HG03460 (cell line): Measurements from ENCODE around the gene MACC1.

ENCODE experiments used
- ATAC-seq: cut with Tn5 transposase; IDR thresholded peaks from one replicate; pipeline ENCODE4 v1.9.1; 2021; ENCODE audit not compliant: unreplicated experiment

MACC1 gene, protein sequence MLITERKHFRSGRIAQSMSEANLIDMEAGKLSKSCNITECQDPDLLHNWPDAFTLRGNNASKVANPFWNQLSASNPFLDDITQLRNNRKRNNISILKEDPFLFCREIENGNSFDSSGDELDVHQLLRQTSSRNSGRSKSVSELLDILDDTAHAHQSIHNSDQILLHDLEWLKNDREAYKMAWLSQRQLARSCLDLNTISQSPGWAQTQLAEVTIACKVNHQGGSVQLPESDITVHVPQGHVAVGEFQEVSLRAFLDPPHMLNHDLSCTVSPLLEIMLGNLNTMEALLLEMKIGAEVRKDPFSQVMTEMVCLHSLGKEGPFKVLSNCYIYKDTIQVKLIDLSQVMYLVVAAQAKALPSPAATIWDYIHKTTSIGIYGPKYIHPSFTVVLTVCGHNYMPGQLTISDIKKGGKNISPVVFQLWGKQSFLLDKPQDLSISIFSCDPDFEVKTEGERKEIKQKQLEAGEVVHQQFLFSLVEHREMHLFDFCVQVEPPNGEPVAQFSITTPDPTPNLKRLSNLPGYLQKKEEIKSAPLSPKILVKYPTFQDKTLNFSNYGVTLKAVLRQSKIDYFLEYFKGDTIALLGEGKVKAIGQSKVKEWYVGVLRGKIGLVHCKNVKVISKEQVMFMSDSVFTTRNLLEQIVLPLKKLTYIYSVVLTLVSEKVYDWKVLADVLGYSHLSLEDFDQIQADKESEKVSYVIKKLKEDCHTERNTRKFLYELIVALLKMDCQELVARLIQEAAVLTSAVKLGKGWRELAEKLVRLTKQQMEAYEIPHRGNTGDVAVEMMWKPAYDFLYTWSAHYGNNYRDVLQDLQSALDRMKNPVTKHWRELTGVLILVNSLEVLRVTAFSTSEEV

DNA sequence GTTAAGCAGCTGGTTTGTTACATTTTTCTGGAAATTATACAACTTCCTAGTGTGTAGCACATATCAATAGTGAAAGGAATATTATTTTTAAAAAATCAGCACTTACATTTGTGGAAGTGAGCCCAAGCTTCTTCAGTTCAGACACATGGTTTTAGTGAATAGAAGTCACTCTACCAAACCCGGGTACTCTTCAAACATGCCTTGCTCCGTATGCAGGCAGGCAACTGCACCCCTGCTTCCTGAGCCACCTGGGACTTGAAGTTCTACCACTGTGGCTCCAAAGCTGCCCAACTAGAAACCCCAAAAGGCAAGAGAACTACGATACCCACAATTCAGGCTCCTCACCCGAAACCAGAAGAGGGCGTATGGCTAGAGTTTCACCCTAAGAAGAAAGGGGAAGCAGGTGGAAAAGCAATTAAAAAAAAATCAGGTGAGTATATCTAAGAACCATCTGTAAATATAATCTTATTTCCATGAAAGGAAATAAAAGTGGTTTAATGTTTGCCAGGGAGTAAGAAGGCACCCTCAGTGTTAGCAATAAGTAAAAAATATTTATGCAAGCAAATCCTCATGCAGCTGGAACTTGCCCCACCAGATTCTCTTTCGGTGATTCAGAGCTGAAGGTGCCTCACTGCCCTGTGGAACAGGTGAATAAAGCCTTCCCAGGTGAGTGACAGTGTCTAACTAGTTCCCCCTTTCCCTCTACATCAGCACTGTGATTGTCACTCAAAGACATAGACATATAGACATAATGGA lies at the start of gene MACC1:
Gene MACC1, minus strand, starts transcription at position 192 of the 756 bp plus-strand sequence. CDS start 55,522 bp downstream, outside the sequence.
- ATAC-seq: peak; percentile 44

DNA sequence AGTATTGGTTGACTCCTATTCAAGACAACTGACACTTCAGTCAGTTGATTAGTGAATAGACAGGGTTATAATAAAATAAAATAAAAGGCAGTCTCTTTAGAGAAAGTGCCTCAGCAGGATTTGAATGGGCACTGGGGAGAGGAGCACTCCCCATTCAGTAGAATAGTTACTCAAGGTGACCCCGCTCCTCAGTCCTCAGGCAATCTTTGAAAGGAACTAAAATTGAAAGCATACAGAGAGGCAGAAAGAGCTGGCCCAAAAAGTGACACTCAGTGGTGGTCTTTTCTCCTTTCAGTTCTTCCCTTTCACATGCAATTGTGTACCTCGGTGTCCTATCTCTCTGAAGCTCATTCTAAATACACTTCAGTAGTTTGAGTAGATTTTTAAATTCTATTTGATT lies 47.4 kb upstream of the MACC1 start:
- ATAC-seq: no peak

DNA sequence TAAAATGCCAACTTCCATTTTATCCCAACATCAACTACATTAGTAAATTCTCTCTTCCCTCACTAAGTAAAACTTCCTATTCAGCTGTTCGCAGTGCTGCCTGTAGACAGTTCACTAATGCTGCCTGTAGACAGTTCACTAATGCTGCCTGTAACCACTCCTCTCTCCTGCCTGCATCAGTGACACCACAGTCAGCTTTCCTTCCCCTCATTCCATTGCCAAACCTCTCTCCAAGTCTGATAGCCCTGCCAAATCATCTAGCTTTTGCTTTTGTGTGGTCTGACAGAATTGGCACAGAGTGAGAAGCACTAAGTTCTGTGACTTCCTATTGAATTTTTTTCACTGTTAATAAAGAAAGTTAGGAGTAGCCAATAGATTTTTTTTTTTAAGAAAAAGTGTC lies 43.0 kb upstream of the MACC1 start:
- ATAC-seq: no peak

DNA sequence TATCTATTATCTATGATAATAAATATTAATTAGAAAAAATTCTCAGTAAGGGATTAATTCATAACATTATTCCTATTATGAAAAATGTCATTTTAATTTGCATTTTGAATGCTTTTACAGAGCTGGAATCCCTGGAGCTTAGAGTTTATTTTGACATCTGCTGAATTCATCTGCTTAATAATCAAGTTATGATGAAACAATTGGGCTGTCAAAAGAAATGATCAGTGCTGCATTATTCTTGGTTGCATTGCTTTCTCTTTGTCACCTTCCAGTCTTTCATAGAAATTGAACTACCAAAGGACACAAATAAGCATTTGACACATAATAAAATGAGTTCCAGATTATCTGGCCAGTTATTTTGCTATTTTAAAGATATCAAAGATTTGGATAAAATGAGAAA lies 40.0 kb upstream of the MACC1 start:
- no peak for ATAC-seq

DNA sequence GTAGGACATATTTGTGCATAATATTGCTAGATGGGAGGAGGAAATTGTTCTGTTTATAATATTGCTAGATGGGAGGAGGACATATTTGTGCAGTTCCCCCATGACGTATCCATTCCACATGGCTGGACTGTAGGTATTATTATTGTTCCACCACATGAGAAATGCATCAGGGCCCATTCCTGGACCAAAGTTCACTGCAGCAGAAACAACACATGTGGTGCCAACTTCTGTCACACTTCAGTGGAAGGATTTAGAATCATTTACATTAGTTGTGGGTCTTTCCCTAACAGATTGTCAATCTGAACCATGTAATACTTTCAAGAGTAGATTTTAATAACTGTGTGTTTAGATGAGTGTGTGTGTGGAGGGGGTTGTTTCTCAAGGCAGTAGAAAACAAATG lies 32.7 kb upstream of the MACC1 start:
- ATAC-seq: no peak

DNA sequence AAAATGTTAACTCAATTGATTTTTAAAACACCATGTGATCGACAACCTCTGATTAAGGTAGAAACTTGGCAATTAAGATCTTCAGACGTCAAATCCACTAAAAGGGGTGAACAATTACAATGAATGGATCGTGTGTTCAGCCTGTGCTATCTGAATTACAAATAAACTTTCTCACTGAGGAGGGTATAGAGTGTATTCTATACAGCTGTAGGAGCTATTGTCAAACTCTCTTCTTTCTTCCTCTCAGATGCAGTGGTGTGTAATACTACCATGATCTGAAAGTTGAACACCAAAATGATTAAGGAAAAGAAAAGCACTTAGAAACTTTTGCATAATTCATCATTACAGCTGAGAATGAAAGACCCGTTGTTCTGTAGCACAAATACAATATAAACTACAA lies 32.2 kb upstream of the MACC1 start:
- no peak for ATAC-seq

DNA sequence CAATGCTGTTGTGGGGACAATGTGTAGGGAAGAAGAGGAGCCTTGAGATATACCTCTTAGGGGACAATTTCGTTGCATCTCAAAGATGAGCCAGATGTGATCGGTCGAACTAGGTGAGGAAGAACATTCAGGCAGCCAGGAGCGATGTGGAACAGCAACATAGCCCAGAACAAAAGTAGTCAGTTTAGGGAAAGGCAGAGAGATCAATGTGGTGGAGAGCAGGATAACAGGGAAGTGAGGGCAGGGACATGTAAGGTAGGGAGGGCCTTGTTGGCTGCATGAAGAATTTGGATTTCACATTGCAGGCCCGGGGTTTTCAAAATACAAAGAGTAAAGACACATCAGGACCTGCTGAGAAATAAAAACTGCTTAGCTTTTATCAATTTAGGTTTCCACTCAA lies 29.1 kb upstream of the MACC1 start:
- ATAC-seq: no peak

DNA sequence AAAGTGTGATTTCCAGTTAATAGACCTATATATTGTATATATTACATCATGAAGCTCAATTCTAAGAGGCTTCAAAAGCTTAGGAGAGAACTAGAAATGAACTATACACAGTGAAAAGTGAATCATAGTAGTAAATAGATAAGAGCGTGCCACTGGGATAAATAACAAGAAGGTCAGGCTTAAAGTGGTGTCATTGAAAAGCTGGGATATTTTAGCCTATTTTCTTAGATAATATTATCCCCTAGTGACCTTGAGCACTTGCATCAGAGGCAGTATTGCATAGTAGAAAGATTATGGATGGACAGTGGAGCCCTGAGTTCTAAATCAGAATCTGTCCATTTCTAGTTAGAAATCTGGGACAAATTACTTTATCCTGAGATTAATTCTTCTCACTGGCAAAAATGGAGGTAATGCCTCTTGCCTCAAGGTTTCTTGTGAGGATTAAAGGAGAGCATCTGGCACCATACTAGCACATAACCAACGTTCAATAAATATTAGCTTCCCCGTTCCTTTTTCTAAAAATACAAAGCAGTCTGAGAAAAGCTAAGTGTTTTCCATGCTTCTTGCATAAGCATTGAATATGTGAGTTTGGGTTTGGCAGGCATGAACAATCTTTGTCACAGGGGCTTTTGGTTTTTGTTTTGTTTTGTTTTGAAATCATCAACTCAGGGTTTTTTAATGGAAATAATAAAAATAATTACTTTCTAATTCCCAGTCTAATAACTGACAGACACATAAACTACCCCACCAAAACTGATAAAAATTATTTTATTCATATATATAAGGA lies 27.3 kb upstream of the MACC1 start:
- no peak for ATAC-seq

DNA sequence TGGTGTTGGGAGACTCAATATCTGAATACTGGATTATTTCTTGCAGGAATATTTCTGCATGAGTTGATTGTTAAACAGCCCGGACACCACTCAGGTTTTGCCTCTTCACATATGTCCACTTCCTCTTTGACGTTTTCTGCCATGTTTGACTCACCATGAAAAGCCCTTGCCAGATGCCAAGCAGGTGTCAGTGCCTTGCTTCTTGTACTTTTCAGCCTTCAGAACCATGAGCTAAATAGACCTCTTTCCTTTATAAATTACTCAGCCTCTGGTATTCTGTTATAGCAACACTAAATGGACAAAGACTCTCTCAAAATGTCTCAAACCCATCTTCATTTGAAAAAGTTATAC lies 24.7 kb upstream of the MACC1 start:
- peak; percentile 36 for ATAC-seq

DNA sequence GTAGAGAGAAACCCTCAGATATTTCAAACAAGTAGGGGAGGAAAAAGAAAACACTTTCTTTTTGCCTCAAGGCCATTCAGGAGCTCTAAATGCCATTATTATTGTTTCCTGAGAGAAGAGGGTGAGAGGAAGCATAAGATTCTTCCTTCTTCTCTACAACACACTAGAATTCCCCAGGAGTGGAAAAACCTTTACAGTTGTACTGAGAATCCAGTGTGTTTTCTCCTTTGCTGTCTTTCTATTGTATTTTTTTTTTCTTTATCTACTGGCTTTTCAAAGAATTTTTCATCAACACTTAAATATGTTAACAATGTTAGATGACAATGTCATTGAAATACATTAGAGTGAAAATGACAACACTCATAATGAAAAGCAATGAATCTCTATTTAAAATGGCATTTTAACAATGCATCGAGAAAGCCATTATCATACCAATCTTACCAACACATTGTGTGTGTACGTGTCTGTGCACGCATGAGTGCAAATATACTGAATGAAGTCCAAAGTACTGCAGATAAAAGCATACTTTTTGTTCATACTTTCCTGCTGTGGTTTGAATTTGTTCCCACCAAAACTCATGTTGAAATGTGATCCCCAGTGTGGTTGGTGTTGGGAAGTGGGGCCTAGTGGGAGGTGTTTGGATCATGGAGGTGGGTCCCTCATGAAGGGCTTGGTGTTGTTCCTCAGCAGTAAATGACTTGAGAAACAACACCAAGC lies 24.2 kb upstream of the MACC1 start:
- no peak for ATAC-seq

DNA sequence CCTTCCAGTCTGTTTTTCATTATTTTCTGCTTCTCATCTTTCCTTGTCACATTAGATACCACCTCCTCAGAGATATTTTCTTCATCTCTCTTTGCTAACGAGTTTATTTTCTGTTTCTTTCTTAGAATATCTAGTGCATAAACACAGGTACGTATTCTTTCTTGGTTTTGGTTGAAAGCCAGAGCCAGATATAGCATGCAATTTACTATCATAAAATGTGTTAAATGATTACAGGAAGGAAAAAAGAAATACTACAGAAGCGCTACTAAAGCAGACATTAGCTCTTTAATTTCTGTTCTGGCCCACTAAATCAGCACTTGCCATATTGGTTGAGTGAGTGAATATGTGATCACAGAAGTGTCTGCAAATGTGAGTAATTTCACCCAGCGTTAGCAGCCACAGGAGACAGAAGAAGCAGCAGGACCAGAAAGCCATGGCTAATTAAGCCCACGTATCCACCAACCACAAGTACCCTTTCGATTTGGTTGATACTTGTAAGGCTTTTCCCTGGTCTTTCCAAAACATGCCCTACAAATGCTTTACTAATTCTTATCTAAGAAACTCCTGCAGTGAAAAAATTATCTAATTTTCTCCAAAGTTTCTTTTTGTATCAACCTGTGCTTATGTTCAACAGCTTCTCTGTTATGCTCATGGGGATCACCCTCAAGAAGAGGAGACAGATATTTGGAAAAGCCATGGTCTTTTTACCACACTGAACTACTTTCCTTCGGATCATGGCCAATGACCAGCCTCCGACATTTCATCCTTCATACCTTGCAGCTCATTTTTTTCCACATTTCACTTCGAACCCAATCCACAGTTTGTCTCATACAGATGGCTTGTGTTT lies 23.1 kb upstream of the MACC1 start:
- peak; percentile 42 for ATAC-seq

DNA sequence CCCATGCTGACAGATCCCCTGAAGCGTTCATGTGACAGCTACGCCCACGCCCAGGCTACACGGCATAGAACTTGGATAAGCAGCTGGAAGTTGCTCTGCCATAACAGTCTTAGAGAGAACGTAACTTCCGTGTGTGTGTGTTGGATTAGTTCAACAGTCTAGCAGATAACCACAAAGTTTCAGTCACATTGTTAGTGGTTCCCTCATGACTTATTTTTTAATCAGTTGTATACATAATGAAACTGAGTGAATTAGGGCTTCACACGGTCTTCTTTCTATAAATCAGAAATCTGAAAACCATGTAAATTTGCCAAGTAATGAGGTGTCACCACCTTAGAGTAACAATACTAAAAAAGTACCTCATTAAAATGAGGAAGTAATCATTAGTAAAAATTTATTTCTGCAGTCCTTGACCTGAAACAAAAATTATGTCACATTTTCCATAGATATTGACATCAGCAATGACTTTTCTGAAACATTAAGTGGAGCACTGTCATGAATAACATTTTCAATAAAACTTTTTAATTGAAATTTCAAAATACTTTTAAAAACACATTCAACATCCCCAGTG lies 21.7 kb upstream of the MACC1 start:
- peak; percentile 79 for ATAC-seq

DNA sequence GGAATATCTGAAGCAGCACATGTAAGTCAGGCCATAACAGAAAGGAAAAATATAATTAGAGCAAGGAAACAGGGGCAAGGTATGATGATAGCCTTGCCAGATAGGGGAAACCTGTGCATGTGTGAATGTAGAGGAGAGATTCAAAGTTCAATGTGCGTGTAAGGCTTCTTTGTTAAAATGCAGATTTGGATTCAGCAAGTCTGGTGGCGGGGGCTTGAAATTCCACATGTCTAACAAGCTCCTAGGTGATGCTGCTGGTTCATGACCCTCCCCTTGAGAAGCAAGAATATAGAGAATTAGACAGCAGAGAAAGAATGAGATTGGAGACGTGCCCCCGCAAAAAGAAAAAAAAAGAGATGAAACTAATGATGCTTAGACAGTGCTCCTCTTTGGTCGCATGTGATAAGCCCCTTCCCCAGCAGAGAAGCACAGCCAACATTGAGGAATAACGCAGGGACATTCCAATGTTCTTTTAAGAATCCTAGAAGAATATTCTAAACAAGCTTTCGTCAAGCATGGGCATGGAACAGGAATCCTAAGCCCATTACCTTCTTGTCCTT lies 21.1 kb upstream of the MACC1 start:
- ATAC-seq: no peak

DNA sequence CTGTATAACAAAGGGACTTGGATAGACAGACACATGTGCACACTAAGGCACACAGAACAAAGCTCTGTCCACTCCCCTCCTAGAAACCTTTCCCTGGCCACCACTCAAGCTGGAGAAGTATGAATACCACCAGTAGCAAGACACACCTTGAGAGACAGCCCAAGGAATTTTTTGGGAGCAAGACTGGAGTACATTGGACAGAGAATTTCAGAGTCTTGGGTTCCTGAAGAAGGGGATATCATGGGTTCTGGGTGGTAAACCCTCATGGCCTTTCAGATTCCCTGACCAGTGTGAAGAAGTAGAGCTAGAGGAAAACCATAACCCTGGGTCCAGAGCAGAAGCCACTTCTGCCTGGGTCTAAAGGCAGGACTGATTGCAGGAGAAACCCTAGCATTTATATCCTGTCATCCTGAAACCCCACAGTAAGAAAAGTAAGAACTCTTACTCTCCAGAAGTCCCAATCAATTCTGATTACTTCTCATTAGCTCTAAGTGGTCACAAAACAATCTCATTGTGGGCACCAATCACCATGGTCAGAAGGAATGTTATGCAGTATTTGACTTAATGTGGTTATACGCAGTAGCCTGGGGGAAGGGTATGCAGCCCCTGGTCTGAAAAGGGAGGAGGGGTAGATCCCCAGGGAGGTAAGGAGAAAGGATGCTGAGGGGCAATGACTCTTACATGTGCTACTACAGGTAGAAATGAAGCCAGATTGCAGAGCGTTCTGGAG lies 20.4 kb upstream of the MACC1 start:
- no peak for ATAC-seq

DNA sequence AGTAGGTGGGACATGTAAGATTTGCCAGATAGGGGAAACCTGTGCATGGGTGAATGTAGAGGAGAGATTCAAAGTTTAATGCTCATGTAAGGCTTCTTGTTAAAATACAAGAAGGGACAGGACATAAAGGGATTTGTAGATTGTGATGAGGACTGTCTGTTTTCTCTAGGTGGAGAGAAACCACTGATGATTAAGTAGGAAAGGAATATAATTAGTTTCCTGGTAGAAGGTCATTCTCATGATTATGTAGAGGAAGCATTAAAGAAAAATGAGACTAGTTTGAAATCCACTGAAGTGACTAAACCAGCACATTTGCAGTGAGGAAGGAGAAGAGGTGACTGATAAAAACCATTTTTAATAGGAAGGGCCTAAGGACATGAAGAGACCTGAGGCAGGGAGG lies 19.6 kb upstream of the MACC1 start:
- ATAC-seq: no peak

DNA sequence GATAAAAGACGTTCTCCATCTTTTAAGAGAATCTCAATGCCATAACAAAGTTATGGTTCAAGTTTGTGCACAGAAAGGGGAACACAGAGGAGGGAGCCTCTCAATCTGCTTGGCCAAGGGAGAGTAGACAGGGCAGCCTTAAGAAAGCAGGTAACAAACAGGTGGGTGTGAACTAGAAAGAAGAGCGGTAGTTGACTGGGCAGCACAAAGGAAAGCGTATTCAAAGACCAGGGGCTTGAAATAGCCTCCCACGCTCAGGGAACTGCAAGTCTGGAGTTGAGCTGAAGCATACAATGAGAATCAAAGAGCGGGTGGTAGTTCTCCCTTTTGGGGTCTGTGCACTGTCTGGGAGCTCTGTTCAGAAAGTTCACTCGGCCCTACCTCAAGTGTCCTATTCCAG lies 18.9 kb upstream of the MACC1 start:
- ATAC-seq: no peak

DNA sequence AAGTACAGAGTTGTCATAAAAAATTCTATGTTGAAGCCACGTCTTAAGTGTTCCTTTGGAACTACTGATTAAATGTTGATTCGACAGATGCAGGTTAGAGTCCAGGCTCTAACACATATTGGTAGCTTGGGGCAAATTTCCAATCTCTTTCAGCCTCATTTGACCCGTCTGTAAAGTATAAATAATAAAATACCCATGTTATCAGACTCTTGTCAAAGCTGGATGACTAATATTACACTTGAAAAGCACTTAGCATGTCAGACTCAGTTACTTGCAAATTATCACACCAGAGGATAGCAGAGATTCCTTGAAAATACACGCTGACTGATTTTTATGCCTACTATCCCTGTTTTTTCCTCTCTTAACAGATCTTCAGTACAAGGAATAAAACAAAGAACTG lies 18.1 kb upstream of the MACC1 start:
- ATAC-seq: no peak

DNA sequence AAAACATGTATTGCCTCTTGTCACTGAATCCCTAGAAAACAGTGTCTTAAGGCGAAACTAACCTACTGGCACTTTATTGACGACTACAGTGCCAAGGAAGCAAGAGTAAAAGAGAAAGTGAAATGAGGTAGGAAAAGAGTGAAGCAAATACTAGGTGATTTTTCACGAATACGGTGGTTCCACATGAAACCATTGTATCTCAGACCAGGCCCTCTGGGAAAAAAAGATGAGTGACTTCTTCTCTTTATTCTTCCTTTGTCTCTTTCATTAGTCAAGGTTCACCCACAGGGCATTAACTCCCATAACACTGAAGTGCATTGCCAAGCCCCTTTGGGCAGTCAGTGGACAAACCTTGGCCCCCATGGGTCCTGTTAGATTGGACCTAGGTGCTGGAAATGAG lies 16.2 kb upstream of the MACC1 start:
- peak; percentile 44 for ATAC-seq
